Psoas muscle (tissue), 8 donors: Measurements from ENCODE around the gene ULBP1. TPM values are rescaled to one million over a fixed set of nuclear protein-coding genes. Genes with fewer than 3 reads are reported as not detected.
A peak's percentile ranks its signal among the peaks of the same experiment; 100 is the strongest.
"Not testable (repeated sequence)": the region's sequence is repeated elsewhere in the genome, so short reads cannot be mapped to it uniquely, and the experiment has no call there.

Experiments
- ATAC-seq, 4 donors: fragments of 200-7000 bp; cut with Tn5 transposase; one replicate each; pipeline ENCODE4 v1.9.1; 2020; ENCODE audit warnings: moderate library complexity in 3 of 4, mild to moderate bottlenecking in 2 of 4
- DNase-seq, 2 donors: peaks; one replicate each; pipeline ENCODE4 v3.0.0-alpha.2; 2020
- H3K27ac ChIP-seq: fragments of 200-600 bp; one replicate; pipeline ENCODE4 v1.8.0; 2022
- H3K27me3 ChIP-seq, 3 donors: fragments of 200-600 bp in 1 of 3; one replicate each; pipeline versions ENCODE4 v1.6.1 to v1.8.0; 2013 to 2022; ENCODE audit warnings: low read length in 2 of 3, mild to moderate bottlenecking in 2 of 3, moderate library complexity in 1 of 3; ENCODE audit not compliant: insufficient read depth in 3 of 3
- H3K36me3 ChIP-seq, 2 donors: fragments of 200-600 bp in 1 of 2; one replicate each; pipeline versions ENCODE4 v1.6.1 to v1.8.0; 2013 to 2022; ENCODE audit warnings: low read depth in 1 of 2, mild to moderate bottlenecking in 1 of 2, moderate library complexity in 1 of 2; ENCODE audit not compliant: insufficient read depth in 1 of 2
- H3K4me1 ChIP-seq: fragments of 200-600 bp; one replicate; pipeline ENCODE4 v1.8.0; 2022
- H3K4me3 ChIP-seq: fragments of 200-600 bp; one replicate; pipeline ENCODE4 v1.8.0; 2022; ENCODE audit warnings: mild to moderate bottlenecking
- H3K9me3 ChIP-seq: fragments of 200-600 bp; one replicate; pipeline ENCODE4 v1.8.0; 2022
- CTCF ChIP-seq: fragments of 200-600 bp; IDR thresholded peaks from one replicate; pipeline ENCODE4 v1.8.0; 2022; ENCODE audit warnings: antibody characterized with exemption
- WGBS, 3 donors: extraction: QIAGEN DNeasy Blood & Tissue Kit; methylation state at CpG; one replicate each; pipeline versions ENCODE4 v1.1.6 to v1.1.7; 2013; 5-methylcytosine and 5-hydroxymethylcytosine counted together
- intact Hi-C, 2 donors: fragments of 100-400 bp; cut with DNase I; formaldehyde crosslinking; loops; one replicate each; pipeline versions ENCODE4 v1.11.0 to v1.14.2; 2022
- polyA plus RNA-seq, 3 donors: library from polyadenylated mRNA; stranded (reverse); fragments of 200-250 nt; gene quantifications; one replicate each; pipeline ENCODE4 v1.2.3, GENCODE V29; 2013
- total RNA-seq, 4 donors: library from RNA; stranded (reverse); fragmentation: NEBNext Ultra II Directional in 2 of 4; extraction: Animal tissue kit (Norgen Biotek cat#: 25700) in 2 of 4; gene quantifications; one replicate each; pipeline versions ENCODE4 v1.2.1 to v1.2.4, GENCODE V29; 2021 to 2023
- donor health status: healthy with polysubstance abuse.
- donor health status: DM: no; HTN: no; CAD: no; lungs with moderate emphysema.
- donor health status: Bipolar disorder and iron deficiency.
- donor health status: healthy.
- donor health status: DM: yes; HTN: yes; CAD: no.
- donor health status: DM: no; HTN: no; CAD: no.
- donor health status: DM: no; HTN: no; CAD: no.
- donor health status: DM: yes; HTN: yes; CAD: no.

The ULBP1 gene
- total and polyA plus RNA-seq, 7 donors = 0.03 to 0.12 (median 0.10) TPM

GRCh38 chr6:150014623-150015280, 51.0 kb downstream of the ULBP1 start:
- not testable (repeated sequence) for DNase-seq, H3K9me3 ChIP-seq, H3K36me3 ChIP-seq, H3K4me3 ChIP-seq, H3K27ac ChIP-seq, H3K4me1 ChIP-seq, ATAC-seq
- H3K27me3 ChIP-seq = peaks cover 0 to 61% (median 14%) of the 10 kb centered on the region in 3 donors
- WGBS, 3 donors = 1 to 4% (median 2%) methylated on average over 16 to 47 of the region's 50 CpGs
- intact Hi-C loops = loop anchor here in 1 of 2 donors (5.0 kb wide), 1 partner anchor 182 kb away; no protein-coding TSS in a partner anchor

GRCh38 chr6:150015281-150016001, 51.7 kb downstream of the ULBP1 start:
- 6 to 11% (median 8%) methylated on average over 14 to 15 of the region's 15 CpGs for WGBS, 3 donors
- ATAC-seq = peak in 1 of 4 donors; percentile 27
- not testable (repeated sequence) for H3K4me1 ChIP-seq, DNase-seq, H3K27ac ChIP-seq, H3K4me3 ChIP-seq, H3K9me3 ChIP-seq, H3K36me3 ChIP-seq
- H3K27me3 ChIP-seq = peaks cover 0 to 55% (median 14%) of the 10 kb centered on the region in 3 donors
- intact Hi-C loops = loop anchor here (1.0 to 5.0 kb wide), 3 partner anchors 81 to 183 kb away; no protein-coding TSS in a partner anchor

GRCh38 chr6:150016324-150017185, 52.8 kb downstream of the ULBP1 start:
- H3K27ac ChIP-seq = no peak overlapping the region
- intact Hi-C loops = loop anchor here (1.0 to 5.0 kb wide), 3 partner anchors 82 to 184 kb away; no protein-coding TSS in a partner anchor
- H3K4me1 ChIP-seq = no peaks in the 10 kb centered on the region
- DNase-seq (no peak), ATAC-seq (peak; percentile 78 to 91 (median 90))
- WGBS, 3 donors = 20 to 25% (median 22%) methylated on average over 6 of the region's 6 CpGs
- H3K36me3 ChIP-seq = no peaks in the 10 kb centered on the region
- H3K27me3 ChIP-seq = peaks cover 0 to 55% (median 14%) of the 10 kb centered on the region in 3 donors
- no peak overlapping the region for H3K4me3 ChIP-seq
- H3K9me3 ChIP-seq = no peaks in the 10 kb centered on the region
- TF ChIP-seq CTCF = peak; percentile 74

GRCh38 chr6:150017186-150017521, 53.4 kb downstream of the ULBP1 start:
- intact Hi-C loops = loop anchor here in 1 of 2 donors (2.0 to 5.0 kb wide), 2 partner anchors 82 to 185 kb away; no protein-coding TSS in a partner anchor
- DNase-seq, H3K9me3 ChIP-seq, H3K4me1 ChIP-seq, ATAC-seq, H3K27ac ChIP-seq, H3K36me3 ChIP-seq, H3K4me3 ChIP-seq: not testable (repeated sequence)
- 2 to 8% (median 7%) methylated on average over 5 of the region's 5 CpGs for WGBS, 3 donors
- H3K27me3 ChIP-seq = peaks cover 0 to 55% (median 13%) of the 10 kb centered on the region in 3 donors

- H3K4me3 ChIP-seq = no peak overlapping the region
- no peaks in the 10 kb centered on the region for H3K36me3 ChIP-seq
- peaks cover 0 to 41% (median 9%) of the 10 kb centered on the region in 3 donors for H3K27me3 ChIP-seq
- intact Hi-C loops = loop anchor here in 1 of 2 donors (5.0 kb wide), 1 partner anchor 187 kb away; no protein-coding TSS in a partner anchor
- H3K9me3 ChIP-seq = no peaks in the 10 kb centered on the region
- no peak for TF ChIP-seq CTCF
- ATAC-seq (no peak), DNase-seq (no peak)
- no peak overlapping the region for H3K27ac ChIP-seq
- WGBS, 3 donors = 48 to 60% (median 53%) methylated on average over 6 of the region's 6 CpGs
- no peaks in the 10 kb centered on the region for H3K4me1 ChIP-seq
These were observed 55.3 kb downstream of the ULBP1 start for GRCh38 chr6:150018846-150019580.

GRCh38 chr6:150021870-150022269, 58.1 kb downstream of the ULBP1 start:
- H3K27ac ChIP-seq, H3K36me3 ChIP-seq, H3K9me3 ChIP-seq, DNase-seq, ATAC-seq, H3K4me3 ChIP-seq, intact Hi-C loops: not testable (repeated sequence)
- H3K4me1 ChIP-seq = peaks cover 12% of the 10 kb centered on the region
- H3K27me3 ChIP-seq = peaks cover 0 to 48% (median 4%) of the 10 kb centered on the region in 3 donors
- 93 to 100% (median 94%) methylated on average over 2 to 3 of the region's 6 CpGs for WGBS, 3 donors
